HepG2 (cell line): ENCODE results near the gene ADCY5. TPM values are rescaled to one million over a fixed set of nuclear protein-coding genes. Genes with fewer than 3 reads are reported as not detected.

Source experiments
- ATAC-seq: fragments of 200-7000 bp; cut with Tn5 transposase; 3 replicates; pipeline ENCODE4 v1.9.1; 2020; ENCODE audit warnings: mild to moderate bottlenecking, moderate library complexity
- BruUV-seq: library from RNA; stranded (reverse); fragments of 400-500 nt; replicated peaks from 2 replicates; lab custom pipeline; 2021; lab: Mats Ljungman, UMichigan
- CTCF ChIA-PET: fragments of 300-600 bp; formaldehyde crosslinking; extraction: SDS; loops from one replicate; lab custom pipeline; 2021; ENCODE audit warnings: low total read pairs, inconsistent platforms, low intra/inter-chr PET ratio; lab: Yijun Ruan, JAX
- POLR2A ChIA-PET: fragments of 350-600 bp; sonication (Branson Sonifier 250); formaldehyde crosslinking; loops from one replicate; lab custom pipeline; 2020; ENCODE audit warnings: antibody characterized with exemption, inconsistent platforms; lab: Yijun Ruan, JAX
- DNase-seq: peaks from one replicate; pipeline ENCODE4 v3.0.0-alpha.2; 2015; ENCODE audit warnings: low spot score
- FAIRE-seq: peaks from 3 replicates; lab custom pipeline; 2011; peaks lifted over from hg19 to GRCh38; lab: Jason Lieb, UNC
- H2AFZ ChIP-seq: one replicate; pipeline ENCODE4 v1.6.1; 2011; ENCODE audit warnings: low read length, inconsistent platforms
- H3K27ac ChIP-seq: fragments of 300-600 bp; 3 replicates; pipeline ENCODE4 v1.8.0; 2011; ENCODE audit warnings: mixed run types, mild to moderate bottlenecking, mixed read lengths, low read length, inconsistent platforms; ENCODE audit not compliant: insufficient read depth; ENCODE audit errors: extremely low read length
- H3K27me3 ChIP-seq, 2 experiments: fragments of 200-600 bp in 1 of 2; 2 replicates in 1 of 2; 3 replicates in 1 of 2; pipeline versions ENCODE4 v1.6.0 to v1.8.0; 2011; ENCODE audit warnings: low read length in 2 of 2, mild to moderate bottlenecking in 2 of 2, moderate library complexity in 2 of 2, inconsistent platforms in 1 of 2; ENCODE audit not compliant: insufficient read depth in 2 of 2, control insufficient read depth in 1 of 2
- H3K36me3 ChIP-seq, 2 experiments: fragments of 200-600 bp in 1 of 2; replicated peaks in 1 of 2; 2 replicates in 1 of 2; 3 replicates in 1 of 2; pipeline versions ENCODE4 v1.5.1 to v1.8.0; 2011; ENCODE audit warnings: low read length in 2 of 2, inconsistent platforms in 1 of 2; ENCODE audit not compliant: insufficient read depth in 2 of 2, control insufficient read depth in 1 of 2
- H3K4me1 ChIP-seq: 2 replicates; pipeline ENCODE4 v1.5.1; 2012; ENCODE audit warnings: low read length, inconsistent platforms; ENCODE audit not compliant: insufficient read depth
- H3K4me2 ChIP-seq: 2 replicates; pipeline ENCODE4 v1.6.0; 2011; ENCODE audit warnings: low read depth, low read length, inconsistent platforms
- H3K4me3 ChIP-seq, 3 experiments: fragments of 200-600 bp in 1 of 3; sonication (generic), shearing (Covaris generic) in 1 of 3; replicated peaks in 1 of 3; 2 replicates each; pipeline ENCODE4 v1.5.1; 2011 to 2016; ENCODE audit warnings: low read length in 3 of 3, inconsistent platforms in 2 of 3, low read depth in 2 of 3, mild to moderate bottlenecking in 2 of 3, control low read depth in 1 of 3, mixed read lengths in 1 of 3; ENCODE audit not compliant: insufficient read depth in 1 of 3
- H3K79me2 ChIP-seq: one replicate; pipeline ENCODE4 v1.6.1; 2011; ENCODE audit warnings: low read length, inconsistent platforms; ENCODE audit not compliant: insufficient read depth
- H3K9ac ChIP-seq: 2 replicates; pipeline ENCODE4 v1.6.0; 2011; ENCODE audit warnings: mild to moderate bottlenecking, low read depth, low read length, inconsistent platforms; ENCODE audit not compliant: insufficient read depth
- H3K9me3 ChIP-seq: 2 replicates; pipeline ENCODE4 v1.5.1; 2012; ENCODE audit warnings: mild to moderate bottlenecking, low read length
- H4K20me1 ChIP-seq: 2 replicates; pipeline ENCODE4 v1.6.0; 2011; ENCODE audit warnings: inconsistent platforms, mild to moderate bottlenecking, low read length, moderate library complexity; ENCODE audit not compliant: insufficient read depth
- FOXA3 ChIP-seq: IDR thresholded peaks from 2 replicates; pipeline ENCODE4 v1.6.1; 2016; ENCODE audit warnings: missing genetic modification reagents, missing compliant biosample characterization
- GATAD2A ChIP-seq: IDR thresholded peaks from 2 replicates; pipeline ENCODE4 v1.6.1; 2016
- KMT2A ChIP-seq: sonication (generic); formaldehyde crosslinking; IDR thresholded peaks from 2 replicates; pipeline ENCODE4 v1.4.0; 2020; ENCODE audit warnings: missing genetic modification reagents
- SOX13 ChIP-seq, 3 experiments: fragments of 450-650 bp in 1 of 3; sonication (generic) in 1 of 3; formaldehyde crosslinking in 1 of 3; IDR thresholded peaks in 2 of 3; conservative IDR thresholded peaks in 1 of 3; 2 replicates each; pipeline versions ENCODE4 v1.5.0 to v1.6.1; 2016 to 2020; ENCODE audit warnings: antibody characterized with exemption in 1 of 3, mild to moderate bottlenecking in 1 of 3, missing compliant biosample characterization in 1 of 3, missing genetic modification reagents in 1 of 3, moderate library complexity in 1 of 3
- SOX5 ChIP-seq: IDR thresholded peaks from 2 replicates; pipeline ENCODE4 v1.6.1; 2016; ENCODE audit warnings: borderline replicate concordance
- ZFP1 ChIP-seq: IDR thresholded peaks from 2 replicates; pipeline ENCODE4 v1.6.1; 2016
- ZKSCAN1 ChIP-seq: fragments of 150-350 bp; IDR thresholded peaks from 2 replicates; pipeline ENCODE4 v1.6.1; 2014; ENCODE audit warnings: low read length
- ZNF24 ChIP-seq: fragments of 450-650 bp; IDR thresholded peaks from 2 replicates; pipeline ENCODE4 v1.6.1; 2017; ENCODE audit warnings: antibody characterized with exemption, mild to moderate bottlenecking
- ZNF251 ChIP-seq: sonication (generic); formaldehyde crosslinking; IDR thresholded peaks from 2 replicates; pipeline ENCODE4 v1.9.0; 2021; ENCODE audit warnings: mild to moderate bottlenecking, missing genetic modification reagents
- ZNF570 ChIP-seq: sonication (generic); formaldehyde crosslinking; IDR thresholded peaks from 2 replicates; pipeline ENCODE4 v1.4.0; 2020; ENCODE audit warnings: mild to moderate bottlenecking, missing genetic modification reagents, borderline replicate concordance
- WGBS: methylation state at CpG from one replicate; pipeline ENCODE4 v1.1.6; 2017; ENCODE audit warnings: low lambda C conversion rate; 5-methylcytosine and 5-hydroxymethylcytosine counted together
- in situ Hi-C: cut with HindIII; loops from 2 replicates; pipeline ENCODE4 v1.10.0; 2017; ENCODE audit warnings: low pct_unique_long_range_greater_than_20kb; ENCODE audit not compliant: extremely low pct_ligation_motif_present
- intact Hi-C: fragments of 100-400 bp; cut with micrococcal nuclease; formaldehyde crosslinking; loops from one replicate; pipeline ENCODE4 v1.10.0; 2022; ENCODE audit not compliant: unreplicated experiment
- polyA plus RNA-seq, 8 experiments: library from polyadenylated mRNA; depleted of rRNA in 3 of 8; stranded (reverse) in 7 of 8; unstranded in 1 of 8; fragments of >200 nt; fragmentation: Illumina TruSeq in 4 of 8; extraction: Trizol in 4 of 8; gene quantifications; 2 replicates each; pipeline versions ENCODE4 v1.2.1 to v1.2.3, GENCODE V29; 2011 to 2016; ENCODE audit warnings: low read depth in 4 of 8, missing spikeins in 1 of 8, mixed read lengths in 1 of 8; ENCODE audit not compliant: insufficient read depth in 1 of 8
- total RNA-seq, 5 experiments: library from RNA; depleted of rRNA; stranded (reverse); fragments of >200 nt; fragmentation: Illumina TruSeq; extraction: Trizol; gene quantifications; 2 replicates each; pipeline ENCODE4 v1.2.3, GENCODE V29; 2016; ENCODE audit warnings: low read depth in 1 of 5
- TF ChIP-seq, protein P1 (sequence below): fragments of 450-650 bp; IDR thresholded peaks from 2 replicates; pipeline ENCODE4 v1.6.1; 2017; ENCODE audit warnings: mild to moderate bottlenecking
- TF ChIP-seq, protein P2 (sequence below): sonication (generic); formaldehyde crosslinking; IDR thresholded peaks from 2 replicates; pipeline ENCODE4 v1.9.0; 2021; ENCODE audit warnings: missing genetic modification reagents, mild to moderate bottlenecking, borderline replicate concordance
- TF ChIP-seq, protein P3 (sequence below): IDR thresholded peaks from 2 replicates; pipeline ENCODE4 v1.4.0; 2020; ENCODE audit warnings: mild to moderate bottlenecking, missing genetic modification reagents
- TF ChIP-seq, protein P4 (sequence below): sonication (generic); formaldehyde crosslinking; IDR thresholded peaks from 2 replicates; pipeline ENCODE4; 2020; ENCODE audit warnings: missing genetic modification reagents, mild to moderate bottlenecking, borderline replicate concordance

The ADCY5 gene
- total and polyA plus RNA-seq, 2 of the 13 experiments (the other 11 are each of a cell fraction or from before 2014, with no cell fraction given) = not detected

DNA sequence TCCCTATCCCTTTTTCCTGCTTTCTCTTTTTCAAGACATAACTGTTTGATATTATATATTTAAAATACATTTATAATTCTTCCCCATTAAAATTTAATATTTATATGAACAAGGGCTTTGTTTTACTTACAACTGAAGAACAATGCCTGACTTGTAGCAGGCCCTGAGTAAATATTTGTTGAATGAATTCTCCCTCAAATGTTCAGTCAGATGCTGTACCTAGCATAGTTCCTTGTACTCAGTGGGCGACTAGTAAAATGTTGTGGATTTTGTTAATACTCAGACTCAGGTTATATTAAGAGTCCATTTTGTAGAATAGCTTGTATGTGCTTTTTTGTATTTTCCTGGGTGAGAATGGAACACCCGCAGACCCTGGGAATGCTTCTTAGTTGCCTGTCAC lies 178.1 kb downstream of the ADCY5 start:
- TF ChIP-seq, protein P1, sequence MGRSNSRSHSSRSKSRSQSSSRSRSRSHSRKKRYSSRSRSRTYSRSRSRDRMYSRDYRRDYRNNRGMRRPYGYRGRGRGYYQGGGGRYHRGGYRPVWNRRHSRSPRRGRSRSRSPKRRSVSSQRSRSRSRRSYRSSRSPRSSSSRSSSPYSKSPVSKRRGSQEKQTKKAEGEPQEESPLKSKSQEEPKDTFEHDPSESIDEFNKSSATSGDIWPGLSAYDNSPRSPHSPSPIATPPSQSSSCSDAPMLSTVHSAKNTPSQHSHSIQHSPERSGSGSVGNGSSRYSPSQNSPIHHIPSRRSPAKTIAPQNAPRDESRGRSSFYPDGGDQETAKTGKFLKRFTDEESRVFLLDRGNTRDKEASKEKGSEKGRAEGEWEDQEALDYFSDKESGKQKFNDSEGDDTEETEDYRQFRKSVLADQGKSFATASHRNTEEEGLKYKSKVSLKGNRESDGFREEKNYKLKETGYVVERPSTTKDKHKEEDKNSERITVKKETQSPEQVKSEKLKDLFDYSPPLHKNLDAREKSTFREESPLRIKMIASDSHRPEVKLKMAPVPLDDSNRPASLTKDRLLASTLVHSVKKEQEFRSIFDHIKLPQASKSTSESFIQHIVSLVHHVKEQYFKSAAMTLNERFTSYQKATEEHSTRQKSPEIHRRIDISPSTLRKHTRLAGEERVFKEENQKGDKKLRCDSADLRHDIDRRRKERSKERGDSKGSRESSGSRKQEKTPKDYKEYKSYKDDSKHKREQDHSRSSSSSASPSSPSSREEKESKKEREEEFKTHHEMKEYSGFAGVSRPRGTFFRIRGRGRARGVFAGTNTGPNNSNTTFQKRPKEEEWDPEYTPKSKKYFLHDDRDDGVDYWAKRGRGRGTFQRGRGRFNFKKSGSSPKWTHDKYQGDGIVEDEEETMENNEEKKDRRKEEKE = no peak
- TF ChIP-seq ZFP1 (CRISPR knock-in tag) (no peak), ZKSCAN1 (no peak), ZNF251 (CRISPR knock-in tag) (no peak), ZNF24 (no peak), SOX13 (IDR thresholded peaks at IDR 0.05) (no peak), SOX13 (CRISPR knock-in tag; conservative IDR thresholded peaks at IDR 0.05 in 1 of 2, IDR thresholded peaks at IDR 0.05 in 1 of 2) (peak in 1 of 2 experiments; percentile 80; a peak in 2 of 4 replicates), ZNF570 (no peak), GATAD2A (0 out of 2 replicates have a peak, but pooled peaks have one; percentile 18), KMT2A (CRISPR knock-in tag) (no peak), FOXA3 (CRISPR knock-in tag) (0 out of 2 replicates have a peak, but pooled peaks have one; percentile 26), SOX5 (CRISPR knock-in tag) (peak; percentile 68; the same call in 1 of the 2 replicates)
- TF ChIP-seq, protein P2, sequence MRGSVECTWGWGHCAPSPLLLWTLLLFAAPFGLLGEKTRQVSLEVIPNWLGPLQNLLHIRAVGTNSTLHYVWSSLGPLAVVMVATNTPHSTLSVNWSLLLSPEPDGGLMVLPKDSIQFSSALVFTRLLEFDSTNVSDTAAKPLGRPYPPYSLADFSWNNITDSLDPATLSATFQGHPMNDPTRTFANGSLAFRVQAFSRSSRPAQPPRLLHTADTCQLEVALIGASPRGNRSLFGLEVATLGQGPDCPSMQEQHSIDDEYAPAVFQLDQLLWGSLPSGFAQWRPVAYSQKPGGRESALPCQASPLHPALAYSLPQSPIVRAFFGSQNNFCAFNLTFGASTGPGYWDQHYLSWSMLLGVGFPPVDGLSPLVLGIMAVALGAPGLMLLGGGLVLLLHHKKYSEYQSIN = no peak
- TF ChIP-seq, protein P3, sequence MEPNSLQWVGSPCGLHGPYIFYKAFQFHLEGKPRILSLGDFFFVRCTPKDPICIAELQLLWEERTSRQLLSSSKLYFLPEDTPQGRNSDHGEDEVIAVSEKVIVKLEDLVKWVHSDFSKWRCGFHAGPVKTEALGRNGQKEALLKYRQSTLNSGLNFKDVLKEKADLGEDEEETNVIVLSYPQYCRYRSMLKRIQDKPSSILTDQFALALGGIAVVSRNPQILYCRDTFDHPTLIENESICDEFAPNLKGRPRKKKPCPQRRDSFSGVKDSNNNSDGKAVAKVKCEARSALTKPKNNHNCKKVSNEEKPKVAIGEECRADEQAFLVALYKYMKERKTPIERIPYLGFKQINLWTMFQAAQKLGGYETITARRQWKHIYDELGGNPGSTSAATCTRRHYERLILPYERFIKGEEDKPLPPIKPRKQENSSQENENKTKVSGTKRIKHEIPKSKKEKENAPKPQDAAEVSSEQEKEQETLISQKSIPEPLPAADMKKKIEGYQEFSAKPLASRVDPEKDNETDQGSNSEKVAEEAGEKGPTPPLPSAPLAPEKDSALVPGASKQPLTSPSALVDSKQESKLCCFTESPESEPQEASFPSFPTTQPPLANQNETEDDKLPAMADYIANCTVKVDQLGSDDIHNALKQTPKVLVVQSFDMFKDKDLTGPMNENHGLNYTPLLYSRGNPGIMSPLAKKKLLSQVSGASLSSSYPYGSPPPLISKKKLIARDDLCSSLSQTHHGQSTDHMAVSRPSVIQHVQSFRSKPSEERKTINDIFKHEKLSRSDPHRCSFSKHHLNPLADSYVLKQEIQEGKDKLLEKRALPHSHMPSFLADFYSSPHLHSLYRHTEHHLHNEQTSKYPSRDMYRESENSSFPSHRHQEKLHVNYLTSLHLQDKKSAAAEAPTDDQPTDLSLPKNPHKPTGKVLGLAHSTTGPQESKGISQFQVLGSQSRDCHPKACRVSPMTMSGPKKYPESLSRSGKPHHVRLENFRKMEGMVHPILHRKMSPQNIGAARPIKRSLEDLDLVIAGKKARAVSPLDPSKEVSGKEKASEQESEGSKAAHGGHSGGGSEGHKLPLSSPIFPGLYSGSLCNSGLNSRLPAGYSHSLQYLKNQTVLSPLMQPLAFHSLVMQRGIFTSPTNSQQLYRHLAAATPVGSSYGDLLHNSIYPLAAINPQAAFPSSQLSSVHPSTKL = 0 out of 2 replicates have a peak, but pooled peaks have one; percentile 22
- TF ChIP-seq, protein P4, sequence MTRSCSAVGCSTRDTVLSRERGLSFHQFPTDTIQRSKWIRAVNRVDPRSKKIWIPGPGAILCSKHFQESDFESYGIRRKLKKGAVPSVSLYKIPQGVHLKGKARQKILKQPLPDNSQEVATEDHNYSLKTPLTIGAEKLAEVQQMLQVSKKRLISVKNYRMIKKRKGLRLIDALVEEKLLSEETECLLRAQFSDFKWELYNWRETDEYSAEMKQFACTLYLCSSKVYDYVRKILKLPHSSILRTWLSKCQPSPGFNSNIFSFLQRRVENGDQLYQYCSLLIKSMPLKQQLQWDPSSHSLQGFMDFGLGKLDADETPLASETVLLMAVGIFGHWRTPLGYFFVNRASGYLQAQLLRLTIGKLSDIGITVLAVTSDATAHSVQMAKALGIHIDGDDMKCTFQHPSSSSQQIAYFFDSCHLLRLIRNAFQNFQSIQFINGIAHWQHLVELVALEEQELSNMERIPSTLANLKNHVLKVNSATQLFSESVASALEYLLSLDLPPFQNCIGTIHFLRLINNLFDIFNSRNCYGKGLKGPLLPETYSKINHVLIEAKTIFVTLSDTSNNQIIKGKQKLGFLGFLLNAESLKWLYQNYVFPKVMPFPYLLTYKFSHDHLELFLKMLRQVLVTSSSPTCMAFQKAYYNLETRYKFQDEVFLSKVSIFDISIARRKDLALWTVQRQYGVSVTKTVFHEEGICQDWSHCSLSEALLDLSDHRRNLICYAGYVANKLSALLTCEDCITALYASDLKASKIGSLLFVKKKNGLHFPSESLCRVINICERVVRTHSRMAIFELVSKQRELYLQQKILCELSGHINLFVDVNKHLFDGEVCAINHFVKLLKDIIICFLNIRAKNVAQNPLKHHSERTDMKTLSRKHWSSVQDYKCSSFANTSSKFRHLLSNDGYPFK (CRISPR knock-in tag) = no peak
- no peaks in the 10 kb centered on the region for H3K79me2 ChIP-seq
- in situ Hi-C loops (no loop called here), intact Hi-C loops (no loop called here)
- BruUV-seq = no TSS peak
- no peak overlapping the region for H3K4me3 ChIP-seq
- 71% methylated on average over 2 of the region's 2 CpGs for WGBS
- FAIRE-seq (no peak), DNase-seq (peak; percentile 54), ATAC-seq (peak; percentile 46; the same call in 2 of the 3 replicates)
- H3K27me3 ChIP-seq = no peaks in the 10 kb centered on the region
- H3K4me1 ChIP-seq = peaks cover 11% of the 10 kb centered on the region; the same call in 1 of the 2 replicates
- H3K36me3 ChIP-seq = 0 out of 5 replicates have a peak, but pooled peaks cover 0 to 5% of the 10 kb centered on the region in 2 experiments
- no peak overlapping the region for H3K4me2 ChIP-seq
- no peak overlapping the region for H2AFZ ChIP-seq
- no peak overlapping the region for H3K27ac ChIP-seq
- POLR2A ChIA-PET = no interaction called here
- H4K20me1 ChIP-seq = no peaks in the 10 kb centered on the region
- CTCF ChIA-PET = no interaction called here
- H3K9me3 ChIP-seq = no peaks in the 10 kb centered on the region
- no peak overlapping the region for H3K9ac ChIP-seq
